Middle frontal gyrus (tissue), 1 donor: ENCODE measurements around the gene SH3BP5L.
"Not testable (repeated sequence)": the region's sequence is repeated elsewhere in the genome, so short reads cannot be mapped to it uniquely, and the experiment has no call there.

Source experiments
- DNase-seq: peaks from one replicate; pipeline ENCODE4 v3.0.0-alpha.2; 2015; ENCODE audit warnings: low spot score; ENCODE audit errors: extremely low spot score

SH3BP5L gene

DNA sequence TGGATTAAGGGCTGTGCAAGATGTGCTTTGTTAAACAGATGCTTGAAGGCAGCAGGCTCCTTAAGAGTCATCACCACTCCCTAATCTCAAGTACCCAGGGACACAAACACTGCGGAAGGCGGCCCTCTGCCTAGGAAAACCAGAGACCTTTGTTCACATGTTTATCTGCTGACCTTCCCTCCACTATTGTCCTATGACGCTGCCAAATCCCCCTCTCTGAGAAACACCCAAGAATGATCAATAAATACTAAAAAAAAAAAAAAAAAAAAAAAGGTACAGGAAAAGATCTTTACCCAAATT, 5.0 kb upstream of the SH3BP5L start:
- DNase-seq: not testable (repeated sequence)

DNA sequence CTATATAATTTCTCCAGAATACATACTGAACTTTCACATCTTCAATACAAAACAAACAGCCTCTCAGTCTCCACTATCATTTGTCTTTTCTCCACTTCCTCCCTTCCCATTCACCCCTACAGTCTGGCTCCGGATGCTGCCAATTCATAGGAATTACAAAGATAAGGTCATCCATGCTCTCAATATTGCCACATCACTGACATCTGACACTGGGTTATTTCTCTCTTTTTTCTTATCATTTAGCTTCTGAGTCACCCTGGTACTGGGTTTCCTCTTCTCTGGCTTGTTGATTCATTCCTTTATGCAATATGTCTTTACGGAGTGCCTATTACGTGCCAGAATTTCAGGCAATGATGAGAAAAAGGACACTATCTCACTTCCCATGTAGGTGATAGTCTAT, 3.1 kb upstream of the SH3BP5L start:
- DNase-seq: no peak

DNA sequence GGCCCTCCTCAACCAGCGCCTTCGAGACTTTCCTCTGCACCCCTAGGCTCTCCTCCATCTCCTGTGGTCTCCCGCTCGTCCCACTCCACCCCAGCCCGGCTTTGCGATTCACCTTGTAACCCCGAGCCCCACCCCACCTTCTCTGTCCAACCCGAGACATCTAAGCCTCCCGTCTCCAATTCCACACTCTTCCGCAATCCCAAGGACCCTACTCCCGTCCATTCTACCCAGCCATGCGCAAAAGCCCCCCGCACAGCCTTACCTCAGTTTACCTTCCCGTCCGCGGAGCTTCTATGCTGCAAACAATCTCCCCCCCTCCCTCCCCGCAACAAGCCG, 174 bp downstream of the SH3BP5L start:
- DNase-seq: no peak

DNA sequence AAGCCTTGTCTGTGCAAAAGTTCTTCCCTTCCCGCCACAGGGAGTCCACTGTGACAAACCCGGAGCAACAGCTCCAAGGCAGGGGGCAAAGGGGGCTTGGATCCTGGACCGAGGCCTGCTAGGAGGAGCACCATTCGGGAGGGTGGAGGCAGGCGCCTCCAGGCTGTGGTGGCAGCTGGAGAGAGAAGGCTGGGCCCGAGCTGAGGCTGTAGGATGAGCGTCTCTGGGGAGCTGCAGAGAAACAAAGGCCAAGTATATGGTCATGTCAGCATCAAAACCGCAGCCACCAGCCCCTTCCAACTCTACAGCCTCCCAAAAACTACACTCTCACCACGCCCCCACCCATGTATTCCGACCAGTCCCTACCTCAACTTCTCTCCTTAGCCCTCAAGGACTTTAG, 579 bp downstream of the SH3BP5L start:
- DNase-seq: no peak

DNA sequence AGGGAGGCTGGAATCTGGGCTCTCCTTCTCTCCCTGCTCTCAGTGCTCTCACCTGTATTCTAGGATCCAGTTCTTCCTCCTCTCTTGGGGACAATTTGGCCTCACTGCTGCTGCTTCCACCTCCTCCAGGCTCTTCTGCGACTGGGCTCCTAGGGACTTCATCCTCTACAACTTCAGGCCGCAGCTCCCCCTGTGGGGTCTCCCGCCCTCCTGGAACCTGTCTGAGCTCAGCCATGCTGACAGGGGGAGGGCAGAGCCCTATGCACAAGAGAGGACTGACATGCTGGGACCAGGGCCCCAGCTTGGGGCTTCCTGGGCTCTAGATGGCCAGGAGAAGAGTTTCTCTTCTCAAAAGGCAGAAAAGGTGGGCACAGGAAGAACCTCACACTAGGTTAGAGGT, 1.0 kb downstream of the SH3BP5L start:
- no peak for DNase-seq

DNA sequence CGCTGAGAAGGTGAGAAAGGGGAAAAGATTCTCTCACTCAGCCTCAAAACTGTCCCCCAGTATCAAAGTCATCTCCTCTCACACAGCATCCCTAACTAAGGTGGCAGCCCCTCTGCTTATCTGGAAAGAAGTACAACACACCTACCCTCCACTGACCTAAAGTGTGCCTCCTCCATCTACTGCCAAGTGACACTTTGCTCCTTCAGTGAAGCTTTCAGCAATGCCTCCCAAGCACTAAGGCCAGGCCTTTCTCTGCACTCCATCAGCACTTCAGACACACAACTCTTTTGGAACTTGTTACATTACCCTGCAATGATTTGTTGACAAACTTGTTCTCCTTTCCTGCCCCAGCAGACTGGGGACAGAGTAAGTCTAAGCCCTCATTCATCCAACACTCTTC, 1.4 kb downstream of the SH3BP5L start:
- DNase-seq: no peak

DNA sequence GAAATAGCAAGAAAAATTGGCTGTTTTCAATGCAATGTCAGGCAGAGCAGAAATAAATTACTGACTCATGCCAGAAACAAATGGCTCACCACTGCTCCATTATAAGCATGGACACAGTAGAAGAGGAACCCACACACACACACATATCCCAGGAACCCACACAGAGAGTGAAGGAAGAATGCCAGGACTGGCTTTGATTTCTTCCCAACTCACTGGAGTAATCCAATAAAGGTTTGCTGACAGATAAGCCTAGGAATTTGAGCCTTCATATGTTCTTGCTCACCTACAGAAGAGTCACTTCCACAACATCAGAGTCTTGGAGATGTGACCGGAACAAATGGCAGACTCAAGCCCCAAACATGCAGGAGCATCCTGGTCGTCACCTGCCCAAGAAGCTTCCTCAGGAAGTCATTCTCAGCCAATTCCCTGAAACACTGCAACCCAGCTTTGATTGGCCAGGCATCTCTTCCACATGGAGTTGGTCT, 2.2 kb downstream of the SH3BP5L start:
- peak; percentile 22 for DNase-seq

DNA sequence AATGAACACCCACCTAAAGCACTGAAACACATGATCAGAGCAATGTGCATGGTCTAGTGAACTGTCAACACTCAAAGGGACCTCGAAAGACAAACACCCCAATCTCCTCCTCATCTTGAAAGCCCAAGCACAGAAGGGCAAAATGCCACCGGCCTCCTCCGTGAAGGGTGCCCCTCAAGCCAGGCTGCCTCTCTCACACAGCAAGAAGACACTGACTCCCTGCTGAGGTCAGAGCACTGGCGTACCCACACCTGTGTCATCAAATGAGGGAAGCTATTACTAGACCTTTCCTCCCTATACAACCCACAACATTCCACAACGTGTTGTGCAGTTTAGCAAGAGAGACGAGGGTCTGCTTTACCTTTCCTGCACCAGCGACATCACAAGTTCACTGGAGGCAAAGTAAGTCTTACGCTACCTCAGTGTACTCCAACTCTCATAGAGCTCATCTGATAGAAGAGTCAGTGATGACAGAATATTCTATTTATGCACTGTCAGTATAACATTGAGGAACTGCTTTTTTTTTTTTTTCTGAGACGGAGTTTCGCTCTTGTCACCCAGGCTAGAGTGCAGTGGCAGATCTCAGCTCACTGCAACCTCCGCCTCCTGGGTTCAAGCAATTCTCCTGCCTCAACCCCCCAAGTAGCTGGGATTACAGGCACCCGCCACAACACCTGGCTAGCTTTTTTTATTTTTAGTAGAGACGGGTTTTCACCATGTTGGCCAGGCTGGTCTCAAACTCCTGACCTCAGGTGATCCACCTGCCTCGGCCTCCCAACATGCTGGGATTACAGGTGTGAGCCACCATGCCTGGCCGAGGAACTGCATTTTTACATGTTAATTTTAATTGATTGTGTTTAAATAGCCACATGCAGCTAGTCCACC, 3.3 kb downstream of the SH3BP5L start:
- DNase-seq: no peak

DNA sequence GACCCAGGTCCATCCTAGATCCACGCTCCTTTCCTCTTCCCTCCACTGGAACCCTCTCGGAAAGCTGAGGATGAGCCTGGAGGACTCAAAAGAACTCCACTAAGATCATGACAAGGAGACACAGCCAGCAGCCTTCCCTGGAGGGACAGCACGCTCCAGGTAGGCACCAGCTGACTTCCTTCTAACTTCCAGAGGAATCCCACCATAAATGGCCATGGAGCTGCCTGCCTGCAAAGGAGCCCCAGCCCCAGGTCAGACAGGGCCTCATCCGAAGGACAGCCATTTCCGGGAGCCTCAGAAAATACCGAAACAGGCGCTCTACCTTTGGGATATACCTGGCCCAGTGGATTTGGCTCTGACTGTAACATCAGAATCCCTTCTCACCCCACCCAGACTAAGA, 4.1 kb downstream of the SH3BP5L start:
- no peak for DNase-seq

DNA sequence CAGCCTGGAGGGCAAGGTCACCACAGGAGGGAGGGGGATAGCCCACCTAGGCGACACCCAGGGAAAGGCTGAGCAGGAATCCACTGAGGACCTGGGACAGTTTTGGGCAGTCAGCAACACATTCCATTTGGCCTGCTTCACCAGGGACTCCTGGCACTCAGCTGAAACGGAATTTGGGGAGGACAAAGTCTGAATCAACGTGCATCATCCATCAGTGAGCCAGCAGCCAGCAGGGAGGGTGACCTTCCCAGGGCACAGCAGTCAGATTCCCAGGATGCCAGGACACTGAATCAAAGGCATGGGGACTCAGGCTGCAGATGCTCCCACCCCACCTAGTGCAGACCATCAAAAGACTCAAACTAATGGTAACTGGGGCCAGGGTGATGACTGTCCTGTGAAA, 4.6 kb downstream of the SH3BP5L start:
- no peak for DNase-seq

DNA sequence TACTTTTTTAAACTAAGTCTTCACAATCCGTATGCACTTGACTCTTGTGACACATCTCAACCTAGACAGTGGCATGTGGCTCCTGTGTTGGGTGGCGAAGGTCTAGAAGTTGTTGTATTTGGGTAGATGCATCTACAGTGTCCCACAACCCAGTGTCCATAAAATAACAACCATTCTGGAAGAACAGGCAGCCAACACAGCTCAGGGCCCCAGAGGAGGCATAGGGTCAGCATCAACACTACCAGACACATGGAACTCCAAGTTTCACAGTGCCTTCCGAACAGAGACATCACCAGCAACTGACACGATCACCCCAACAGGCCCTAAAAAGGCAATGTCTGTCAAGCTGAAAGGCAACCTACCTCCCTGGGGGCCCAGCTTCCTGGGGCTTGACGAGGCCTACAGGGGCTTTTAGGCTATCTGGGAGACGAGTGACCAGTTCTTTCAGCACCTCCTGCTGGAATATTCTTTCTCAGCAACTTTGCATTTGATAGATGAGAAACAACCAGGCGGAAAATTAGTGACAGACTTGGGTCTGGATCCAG, 5.6 kb downstream of the SH3BP5L start:
- DNase-seq: no peak

DNA sequence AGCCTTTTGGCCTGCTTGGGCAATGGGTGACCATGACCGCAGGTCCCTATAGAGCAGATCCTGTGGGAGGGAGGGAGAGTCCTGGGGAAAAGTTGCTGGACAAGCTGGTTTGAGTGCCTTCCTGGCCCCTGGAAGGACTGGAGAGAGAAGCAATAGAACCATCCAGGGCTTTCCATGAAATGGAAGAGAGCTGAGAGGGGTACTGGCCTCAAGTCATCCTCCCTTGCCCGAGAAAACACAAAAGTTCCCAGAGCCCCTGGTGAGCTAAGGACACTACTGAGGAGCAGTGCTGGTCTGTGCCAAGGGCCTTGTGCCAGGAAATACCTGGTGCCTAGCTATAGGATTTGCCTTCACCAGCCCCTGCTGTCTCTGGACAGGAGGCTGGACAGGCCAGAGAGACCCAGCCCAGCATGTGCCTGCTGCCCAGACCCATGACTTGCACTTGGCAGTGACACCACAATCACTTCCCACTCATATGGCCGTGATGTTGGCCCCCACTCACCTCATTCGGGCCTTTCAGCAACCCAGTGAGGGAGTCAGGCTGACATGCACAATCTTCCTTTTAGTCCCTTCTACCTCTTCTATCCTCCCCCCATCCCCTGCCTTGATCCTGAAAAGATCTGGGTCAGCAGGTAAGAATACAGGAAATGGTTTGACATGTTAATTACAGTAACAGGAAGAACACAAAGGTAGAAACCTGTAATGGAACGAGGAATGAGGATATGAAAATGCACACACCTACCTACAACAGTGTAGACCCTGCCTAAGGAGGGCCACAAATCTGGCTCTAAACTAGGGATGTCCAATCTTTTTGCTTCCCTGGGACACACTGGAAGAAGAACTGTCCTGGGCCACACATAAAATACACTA, 7.0 kb downstream of the SH3BP5L start:
- DNase-seq: no peak

DNA sequence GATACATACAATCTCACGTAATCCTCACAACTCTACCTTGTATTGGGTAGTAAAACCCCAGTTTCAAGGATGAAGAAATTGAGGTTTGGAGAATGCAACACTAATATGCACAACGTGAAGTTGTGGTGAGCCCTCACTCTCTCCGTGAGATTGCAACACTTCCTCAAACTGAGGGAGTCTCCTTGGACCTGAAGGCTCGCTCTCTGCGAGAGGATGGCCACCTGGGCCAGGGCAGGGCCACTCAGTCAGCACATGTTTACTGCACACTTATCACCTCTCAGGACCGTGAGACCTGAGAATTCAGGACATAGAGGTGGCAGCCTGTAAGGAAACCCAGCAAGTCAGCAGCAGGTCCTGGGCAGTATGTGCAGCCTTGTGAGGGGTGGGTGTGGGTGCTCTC, 8.7 kb downstream of the SH3BP5L start:
- no peak for DNase-seq

DNA sequence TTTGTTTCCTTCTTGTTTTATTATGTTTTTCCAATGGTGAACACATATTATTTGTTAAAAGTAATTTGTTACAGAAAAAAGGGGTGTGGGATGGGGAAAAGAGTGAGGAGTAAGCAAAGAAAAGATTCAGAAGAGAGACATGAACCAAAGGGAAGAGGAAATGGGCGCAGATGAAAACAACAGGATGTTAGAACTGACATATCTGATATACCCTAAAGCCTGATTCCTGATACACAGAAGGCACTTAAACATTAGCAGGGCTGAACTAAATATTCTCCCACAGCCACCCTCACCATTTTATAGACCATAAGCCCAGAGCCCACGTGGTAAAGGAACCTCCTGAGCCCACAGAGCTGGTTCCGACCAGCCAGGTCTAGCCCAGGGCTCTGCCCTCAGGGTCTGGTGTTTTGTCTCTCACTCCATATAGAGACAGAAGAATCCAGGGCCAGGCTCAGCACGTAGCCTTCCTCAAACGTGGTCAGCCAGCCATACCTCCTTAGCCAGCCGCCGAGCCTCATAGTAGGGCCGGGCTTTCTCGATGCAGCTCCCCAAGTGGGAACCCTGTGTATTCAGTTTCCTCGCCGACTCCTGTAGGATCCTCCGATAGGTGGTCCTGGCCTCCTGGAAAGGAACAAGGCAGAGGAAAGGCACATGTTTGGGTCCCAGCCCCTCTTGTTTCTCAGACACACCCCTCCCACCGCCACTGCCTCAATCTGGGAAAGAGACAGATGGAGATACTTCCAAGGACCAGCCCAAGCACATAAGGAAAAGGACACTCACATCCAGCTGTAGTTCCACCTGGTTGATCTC, 9.5 kb downstream of the SH3BP5L start:
- no peak for DNase-seq

DNA sequence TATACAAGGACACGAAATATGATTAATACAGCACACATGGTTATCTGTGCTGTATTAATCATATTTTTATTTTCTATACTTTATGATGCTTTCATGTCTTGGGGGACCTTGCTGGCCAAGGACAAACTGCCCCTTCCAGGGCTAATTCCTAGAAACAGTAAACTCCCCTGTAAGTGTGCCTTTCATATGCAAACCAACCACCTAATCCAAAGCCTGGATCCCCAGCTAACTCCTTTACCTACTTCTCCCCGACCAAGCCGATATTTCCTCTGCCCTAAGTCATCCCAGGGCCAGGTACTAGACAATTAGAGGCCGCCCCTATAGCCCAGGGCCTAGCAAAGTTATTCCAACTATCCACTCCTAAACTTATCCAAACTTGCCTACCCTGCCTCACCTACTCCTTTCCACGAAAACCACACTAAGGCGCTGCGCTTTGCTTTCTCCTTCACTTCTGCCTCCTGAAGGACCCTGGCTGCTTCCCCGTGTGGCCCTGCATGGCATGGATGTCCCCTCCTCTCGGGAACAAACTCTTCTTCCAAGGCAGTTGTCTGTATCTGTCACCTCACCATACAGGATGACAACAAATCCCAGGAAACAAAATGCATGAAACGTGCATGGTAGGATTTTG, 10.2 kb downstream of the SH3BP5L start:
- no peak for DNase-seq

DNA sequence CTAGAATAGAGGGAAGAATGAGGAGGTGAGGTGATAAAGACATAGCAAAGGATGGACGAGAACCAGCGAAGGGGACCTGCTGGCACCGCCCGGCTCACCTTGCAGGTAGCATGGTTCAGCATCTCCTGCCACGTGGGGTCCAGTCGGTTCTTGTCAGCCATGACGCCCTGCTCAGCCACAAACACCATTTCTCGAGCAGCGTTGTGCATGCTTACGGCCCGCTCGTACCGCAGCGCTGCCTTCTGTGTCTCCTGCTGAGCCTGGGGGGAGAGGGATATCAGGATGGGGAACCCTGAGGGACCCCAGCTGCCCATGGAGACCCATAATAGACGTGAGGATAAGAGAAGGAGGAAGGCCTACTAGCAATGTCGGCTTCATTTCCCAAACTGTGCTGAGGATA, 11.4 kb downstream of the SH3BP5L start:
- DNase-seq: no peak

DNA sequence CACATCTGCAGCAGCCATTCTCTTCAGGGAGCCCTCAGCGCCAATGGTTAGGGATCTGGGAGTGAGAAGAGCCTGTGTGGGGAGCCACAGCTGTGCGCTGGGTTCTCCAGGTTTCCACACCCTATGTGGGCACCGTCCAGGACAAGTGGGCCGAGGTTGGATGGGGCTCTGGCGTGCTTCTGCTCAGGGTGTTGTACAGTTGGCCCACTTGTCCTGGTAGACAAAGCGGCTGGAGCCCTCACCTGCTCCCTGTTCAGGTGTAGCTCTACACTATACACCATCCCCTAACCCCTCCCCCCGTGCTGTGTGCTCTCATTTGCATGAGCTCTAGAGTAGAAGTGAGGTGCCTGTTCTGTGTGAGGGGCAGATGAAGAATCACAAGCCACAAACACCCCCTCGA, 12.2 kb downstream of the SH3BP5L start:
- DNase-seq: no peak

DNA sequence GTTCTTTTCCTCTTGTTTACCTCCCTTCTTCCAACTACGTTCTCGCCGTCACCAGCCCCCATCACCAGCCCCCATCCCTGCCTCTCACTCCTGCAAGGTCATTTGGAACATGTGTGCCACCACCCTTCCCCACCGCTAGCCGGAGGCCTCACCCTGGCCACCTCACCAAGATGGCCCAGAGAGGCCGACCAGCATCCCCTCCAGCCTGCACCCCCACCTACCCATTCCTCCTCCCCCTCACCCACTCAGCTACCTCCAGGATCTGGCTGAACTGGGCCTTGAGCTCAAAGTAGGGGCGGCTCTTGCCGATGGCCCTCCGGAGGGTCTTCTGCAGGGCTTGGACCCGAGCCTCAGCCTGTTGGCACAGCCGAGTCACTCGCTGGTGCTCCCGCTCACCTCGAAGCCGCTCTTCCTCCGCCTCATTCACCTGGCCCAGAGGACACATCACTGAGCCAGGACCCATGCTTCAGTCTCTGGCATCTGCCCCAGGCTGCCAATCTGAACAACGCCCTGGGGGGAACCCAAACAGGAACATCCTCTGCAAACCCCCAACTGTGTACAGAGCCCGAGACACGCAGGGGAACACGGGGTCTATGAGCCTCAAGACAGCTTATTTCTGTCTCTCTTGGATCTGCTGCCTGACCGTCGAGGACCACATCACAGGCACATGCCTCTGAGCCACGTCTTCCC, 12.8 kb downstream of the SH3BP5L start:
- no peak for DNase-seq

DNA sequence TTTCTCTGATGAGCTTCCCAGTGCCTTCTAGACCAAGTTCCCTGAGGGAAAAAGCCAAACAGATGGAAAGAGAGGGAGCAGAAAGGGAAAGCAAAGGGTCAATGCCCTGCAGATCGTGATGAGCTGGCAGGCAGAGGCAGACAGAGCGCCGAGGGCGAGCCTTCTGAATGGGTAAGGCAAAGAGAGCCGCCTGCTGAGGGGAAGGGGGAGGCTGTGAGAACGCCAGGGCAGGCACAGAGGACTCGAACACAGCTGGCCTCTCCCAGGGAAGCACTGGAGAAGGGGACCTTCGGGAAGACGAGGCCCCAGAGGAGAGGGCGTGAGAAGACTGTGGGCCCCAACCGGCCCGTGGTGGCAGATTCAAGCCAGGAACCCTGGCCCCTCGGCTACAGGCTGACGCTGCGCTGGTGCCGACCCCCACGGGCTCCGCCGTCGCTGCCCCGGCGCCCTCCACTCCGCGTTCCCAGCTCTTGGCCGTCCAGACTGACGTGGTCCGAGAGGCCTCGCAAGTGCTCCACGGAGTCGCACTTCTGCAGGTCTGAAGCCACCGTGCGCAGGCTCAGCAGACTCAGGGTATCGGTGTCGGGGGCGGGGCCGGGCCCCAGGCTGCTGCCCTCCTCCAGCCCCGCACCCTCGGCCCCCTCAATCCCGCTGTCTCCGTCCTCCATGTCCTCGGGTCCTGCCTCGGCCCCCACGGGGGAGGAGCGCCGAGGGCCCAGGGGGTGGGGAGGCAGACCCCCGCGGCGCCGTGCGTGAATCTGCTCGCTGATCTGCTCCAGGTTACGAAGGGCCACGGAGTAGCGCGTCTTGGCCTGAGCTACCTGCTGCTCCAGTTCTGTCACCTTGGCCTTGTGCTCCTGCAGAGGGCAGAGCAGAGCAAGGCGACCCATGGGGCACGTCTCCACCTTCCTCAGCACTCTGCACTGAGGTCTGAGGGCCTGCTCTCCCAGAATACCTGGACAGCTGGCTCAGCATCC, 13.9 kb downstream of the SH3BP5L start:
- DNase-seq: no peak
